B cell (primary cell): ENCODE measurements around the gene SYCE3. TPM values are rescaled to one million over a fixed set of nuclear protein-coding genes. Genes with fewer than 3 reads are reported as not detected.

Experiments
- ATAC-seq: fragments of 200-7000 bp; cut with Tn5 transposase; one replicate; pipeline ENCODE4 v1.10.0; 2021; ENCODE audit warnings: low read depth, mild to moderate bottlenecking, moderate number of reproducible peaks, moderate library complexity
- CTCF ChIA-PET: fragments of 350-600 bp; sonication (Branson Sonifier 250); formaldehyde crosslinking; loops from one replicate; lab custom pipeline; 2021; ENCODE audit warnings: antibody characterized with exemption, inconsistent platforms; lab: Charles Lee
- POLR2A ChIA-PET: fragments of 350-600 bp; sonication (Branson Sonifier 250); formaldehyde crosslinking; loops from one replicate; lab custom pipeline; 2021; ENCODE audit warnings: antibody characterized with exemption; lab: Charles Lee
- DNase-seq: peaks from one replicate; pipeline ENCODE4 v3.0.0; 2013
- H2AFZ ChIP-seq: 2 replicates; pipeline ENCODE4 v1.6.1; 2012; ENCODE audit warnings: mild to moderate bottlenecking, low read depth, low read length; ENCODE audit not compliant: insufficient read depth, poor library complexity, severe bottlenecking
- H3K27ac ChIP-seq, 2 donors: 1 replicate in 1 of 2; 2 replicates in 1 of 2; pipeline ENCODE4 v1.5.1; 2012 to 2013; ENCODE audit warnings: low read length in 2 of 2, mild to moderate bottlenecking in 2 of 2, moderate library complexity in 1 of 2
- H3K27me3 ChIP-seq, 4 experiments: fragments of 200-600 bp in 1 of 4; sonication (generic) in 1 of 4; replicated peaks in 1 of 4; 1 replicate in 2 of 4; 2 replicates in 2 of 4; pipeline versions ENCODE4 v1.6.1 to v1.7.0; 2013 to 2016; ENCODE audit warnings: low read length in 3 of 4, mild to moderate bottlenecking in 2 of 4, mixed read lengths in 1 of 4, moderate library complexity in 1 of 4; ENCODE audit not compliant: insufficient read depth in 4 of 4, control insufficient read depth in 3 of 4; ENCODE audit errors: control extremely low read depth in 1 of 4
- H3K36me3 ChIP-seq, 2 experiments: replicated peaks in 1 of 2; 1 replicate in 1 of 2; 2 replicates in 1 of 2; pipeline versions ENCODE4 v1.6.1 to v1.7.1; 2013; ENCODE audit warnings: low read length in 1 of 2; ENCODE audit not compliant: insufficient read depth in 2 of 2, control insufficient read depth in 1 of 2; ENCODE audit errors: control extremely low read depth in 1 of 2, extremely low read depth in 1 of 2
- H3K4me1 ChIP-seq, 2 donors: fragments of 200-600 bp in 1 of 2; sonication (generic) in 1 of 2; 1 replicate in 1 of 2; 2 replicates in 1 of 2; pipeline versions ENCODE4 v1.5.1 to v1.6.1; 2013 to 2017; ENCODE audit warnings: low read length in 2 of 2; ENCODE audit not compliant: control insufficient read depth in 2 of 2, insufficient read depth in 2 of 2
- H3K4me2 ChIP-seq: replicated peaks from 2 replicates; pipeline ENCODE3; 2012; ENCODE audit warnings: mild to moderate bottlenecking, low read depth, low read length; ENCODE audit not compliant: poor library complexity, severe bottlenecking
- H3K4me3 ChIP-seq, 5 experiments: fragments of 200-600 bp in 1 of 5; sonication (generic) in 1 of 5; 1 replicate in 3 of 5; 2 replicates in 2 of 5; pipeline versions ENCODE4 v1.5.1 to v1.7.0; 2011 to 2016; ENCODE audit warnings: low read length in 4 of 5, mild to moderate bottlenecking in 4 of 5, low read depth in 2 of 5, control low read depth in 1 of 5, moderate library complexity in 1 of 5; ENCODE audit not compliant: insufficient read depth in 1 of 5; ENCODE audit errors: control extremely low read depth in 1 of 5, extremely low read depth in 1 of 5
- H3K79me2 ChIP-seq: fragments of 200-600 bp; sonication (generic); one replicate; pipeline ENCODE4 v1.6.0; 2016; ENCODE audit warnings: low read length; ENCODE audit not compliant: control insufficient read depth, insufficient read depth
- H3K9ac ChIP-seq: fragments of 200-600 bp; sonication (generic); 2 replicates; pipeline ENCODE4 v1.6.1; 2017; ENCODE audit warnings: mild to moderate bottlenecking, low read length, moderate library complexity
- H3K9me3 ChIP-seq, 3 donors: one replicate each; pipeline versions ENCODE4 v1.6.1 to v1.7.1; 2013; ENCODE audit warnings: low read length in 2 of 3; ENCODE audit not compliant: control insufficient read depth in 2 of 3, insufficient read depth in 1 of 3; ENCODE audit errors: control extremely low read depth in 1 of 3
- H4K20me1 ChIP-seq: 2 replicates; pipeline ENCODE4 v1.6.0; 2012; ENCODE audit warnings: mild to moderate bottlenecking, low read length; ENCODE audit not compliant: insufficient read depth, control insufficient read depth, poor library complexity, severe bottlenecking
- H3K27ac Mint-ChIP-seq: one replicate; pipeline ENCODE4 v1.8.0; 2021; ENCODE audit warnings: mixed read lengths
- H3K27me3 Mint-ChIP-seq: one replicate; pipeline ENCODE4 v1.8.0; 2021; ENCODE audit warnings: mixed read lengths
- H3K4me1 Mint-ChIP-seq: one replicate; pipeline ENCODE4 v1.8.0; 2021; ENCODE audit warnings: mixed read lengths
- H3K4me3 Mint-ChIP-seq: one replicate; pipeline ENCODE4 v1.8.0; 2021; ENCODE audit warnings: mixed read lengths
- H3K9me3 Mint-ChIP-seq: one replicate; pipeline ENCODE4 v1.8.0; 2022; ENCODE audit warnings: mixed read lengths; ENCODE audit not compliant: insufficient read depth
- CTCF ChIP-seq: fragments of 200-600 bp; IDR thresholded peaks from one replicate; pipeline ENCODE4 v1.8.0; 2022; ENCODE audit warnings: antibody characterized with exemption, mild to moderate bottlenecking
- EZH2 ChIP-seq: IDR thresholded peaks from 2 replicates; pipeline ENCODE4 v1.6.1; 2012; ENCODE audit warnings: borderline replicate concordance, low read depth, mild to moderate bottlenecking, moderate library complexity, low read length; ENCODE audit not compliant: insufficient read depth, poor library complexity, severe bottlenecking
- WGBS: methylation state at CpG from one replicate; pipeline ENCODE4 v1.1.5; 2013; ENCODE audit warnings: missing lambda C conversion rate; ENCODE audit not compliant: insufficient coverage; 5-methylcytosine and 5-hydroxymethylcytosine counted together
- intact Hi-C: fragments of 100-400 bp; cut with micrococcal nuclease; formaldehyde crosslinking; loops from one replicate; pipeline ENCODE4 v1.10.0; 2022
- polyA plus RNA-seq: library from polyadenylated mRNA; depleted of rRNA; stranded (reverse); fragments of >200 nt; gene quantifications from 2 replicates; pipeline ENCODE4 v1.2.3, GENCODE V29; 2012
- total RNA-seq, 2 donors: library from RNA; stranded (reverse); fragments of 120-200 nt in 1 of 2; gene quantifications; 1 replicate in 1 of 2; 2 replicates in 1 of 2; pipeline versions ENCODE4 v1.2.3 to v1.2.4, GENCODE V29; 2013 to 2022

Gene SYCE3
- total and polyA plus RNA-seq, 2 donors (not counting 1 experiment from before 2014, with no cell fraction given), result not detected

GRCh38 chr22:50564289-50564688 lies 1.6 kb upstream of the SYCE3 start:
- no peaks in the 10 kb centered on the region for H3K9me3 Mint-ChIP-seq
- no peak overlapping the region for H3K27ac ChIP-seq
- no peak overlapping the region for H3K27ac Mint-ChIP-seq
- H4K20me1 ChIP-seq, result no peaks in the 10 kb centered on the region
- intact Hi-C loops, result no loop called here
- no peak overlapping the region for H3K4me3 ChIP-seq
- no peak overlapping the region for H3K4me2 ChIP-seq
- DNase-seq (no peak), ATAC-seq (no peak)
- H2AFZ ChIP-seq, result no peak overlapping the region
- H3K9me3 ChIP-seq, result no peaks in the 10 kb centered on the region
- no peaks in the 10 kb centered on the region for H3K27me3 Mint-ChIP-seq
- peaks cover 0 to under 1% of the 10 kb centered on the region in 2 experiments for H3K36me3 ChIP-seq
- H3K4me1 Mint-ChIP-seq, result peaks cover 16% of the 10 kb centered on the region
- H3K79me2 ChIP-seq, result no peaks in the 10 kb centered on the region
- H3K27me3 ChIP-seq, result no peaks in the 10 kb centered on the region
- TF ChIP-seq CTCF, result no peak
- no peak for TF ChIP-seq EZH2
- H3K9ac ChIP-seq, result no peak overlapping the region
- ChIA-PET POLR2A (interaction anchor here (0.6 to 4.0 kb wide), 5 partner anchors 9 to 297 kb away, joined by 3 to 32 read pairs (median 3); partner anchors contain the start of genes SCO2 and TYMP), CTCF (interaction anchor here (0.5 to 3.1 kb wide), 9 partner anchors 9 to 312 kb away, joined by 4 to 54 read pairs (median 6); partner anchors contain the start of genes CHKB, HDAC10 and SCO2)
- peaks cover 5 to 9% of the 10 kb centered on the region in 2 donors for H3K4me1 ChIP-seq
- 96% methylated on average over 11 of the region's 11 CpGs for WGBS
- H3K4me3 Mint-ChIP-seq, result peak overlapping the region; percentile 53

GRCh38 chr22:50563413-50564160 lies 868 bp upstream of the SYCE3 start:
- ATAC-seq (no peak), DNase-seq (no peak)
- Histone ChIP-seq H3K27me3 (no peaks in the 10 kb centered on the region), H2AFZ (peak overlapping the region; percentile 81), H3K4me3 (peak overlapping the region; percentile 5 to 83 (median 72)), H3K27ac (no peak overlapping the region), H3K9me3 (no peaks in the 10 kb centered on the region), H3K4me1 (peaks cover 5 to 9% of the 10 kb centered on the region in 2 donors), H3K9ac (peak overlapping the region; percentile 72), H4K20me1 (no peaks in the 10 kb centered on the region), H3K4me2 (peak overlapping the region; percentile 86), H3K79me2 (no peaks in the 10 kb centered on the region), H3K36me3 (no peaks in the 10 kb centered on the region)
- ChIA-PET CTCF (interaction anchor here (0.6 to 3.1 kb wide), 19 partner anchors 14 to 312 kb away, joined by 3 to 54 read pairs (median 6); partner anchors contain the start of genes CHKB, HDAC10, KLHDC7B and LMF2), POLR2A (interaction anchor here (0.7 to 4.0 kb wide), 9 partner anchors 13 to 296 kb away, joined by 3 to 32 read pairs (median 5); partner anchors contain the start of genes CHKB, SCO2 and TYMP)
- Mint-ChIP-seq H3K4me3 (peak overlapping the region; percentile 87), H3K9me3 (no peaks in the 10 kb centered on the region), H3K27me3 (no peaks in the 10 kb centered on the region), H3K27ac (peak overlapping the region; percentile 87), H3K4me1 (peaks cover 16% of the 10 kb centered on the region)
- 36% methylated on average over 13 of the region's 17 CpGs for WGBS
- intact Hi-C loops, result loop anchor here (2.0 kb wide), 3 partner anchors 15 to 65 kb away; partner anchors contain the start of gene ARSA
- TF ChIP-seq EZH2, result no peak
- no peak for TF ChIP-seq CTCF
